Sigmoid colon (tissue), 7 donors: Measurements from ENCODE around the gene CCDC146. TPM values are rescaled to one million over a fixed set of nuclear protein-coding genes. Genes with fewer than 3 reads are reported as not detected.

ENCODE experiments used
- DNase-seq: peaks from one replicate; pipeline ENCODE4 v3.0.0-alpha.2; 2019
- H3K27ac ChIP-seq, 4 donors: fragments of 200-600 bp; sonication (generic); one replicate each; pipeline ENCODE4 v1.5.1; 2016 to 2019; ENCODE audit warnings: mild to moderate bottlenecking in 1 of 4
- H3K27me3 ChIP-seq, 3 donors: fragments of 200-600 bp; sonication (generic); one replicate each; pipeline ENCODE4 v1.5.1; 2019; ENCODE audit warnings: mild to moderate bottlenecking in 1 of 3
- H3K36me3 ChIP-seq, 4 donors: fragments of 200-600 bp; sonication (generic); one replicate each; pipeline ENCODE4 v1.5.1; 2016 to 2019
- H3K4me1 ChIP-seq, 4 donors: fragments of 200-600 bp; sonication (generic); one replicate each; pipeline ENCODE4 v1.5.1; 2017 to 2019
- H3K4me3 ChIP-seq, 4 donors: fragments of 200-600 bp; sonication (generic); one replicate each; pipeline ENCODE4 v1.5.1; 2017 to 2019; ENCODE audit warnings: mild to moderate bottlenecking in 2 of 4, moderate library complexity in 1 of 4
- H3K9me3 ChIP-seq, 4 donors: fragments of 200-600 bp in 3 of 4; sonication (generic) in 3 of 4; one replicate each; pipeline versions ENCODE4 v1.5.1 to v1.6.1; 2013 to 2019
- CTCF ChIP-seq, 4 experiments: fragments of 450-650 bp in 3 of 4; fragments of 200-600 bp in 1 of 4; IDR thresholded peaks; one replicate each; pipeline ENCODE4 v1.5.1; 2016 to 2019; ENCODE audit warnings: antibody characterized with exemption in 4 of 4, mild to moderate bottlenecking in 3 of 4, moderate library complexity in 2 of 4
- EP300 ChIP-seq, 4 donors: sonication (generic); formaldehyde crosslinking; IDR thresholded peaks; one replicate each; pipeline ENCODE4 v1.6.1; 2017; ENCODE audit warnings: antibody characterized with exemption in 4 of 4
- POLR2A ChIP-seq, 2 donors: fragments of 450-650 bp; IDR thresholded peaks; one replicate each; pipeline ENCODE4 v1.6.1; 2016; ENCODE audit warnings: antibody characterized with exemption in 2 of 2, mild to moderate bottlenecking in 2 of 2, moderate library complexity in 2 of 2
- POLR2AphosphoS5 ChIP-seq, 4 donors: sonication (generic); formaldehyde crosslinking; IDR thresholded peaks; one replicate each; pipeline ENCODE4 v1.6.1; 2017; ENCODE audit warnings: antibody characterized with exemption in 4 of 4
- WGBS, 2 donors: extraction: QIAGEN DNeasy Blood & Tissue Kit; methylation state at CpG; one replicate each; pipeline ENCODE4 v1.1.7; 2013; 5-methylcytosine and 5-hydroxymethylcytosine counted together
- intact Hi-C: fragments of 100-400 bp; cut with DNase I; formaldehyde crosslinking; loops from one replicate; pipeline ENCODE4 v1.15.1; 2023
- polyA plus RNA-seq, 3 donors: library from polyadenylated mRNA; stranded (reverse); fragments of 200-250 nt; gene quantifications; one replicate each; pipeline ENCODE4 v1.2.3, GENCODE V29; 2013
- total RNA-seq, 4 donors: library from RNA; depleted of rRNA; stranded (reverse); fragments of >200 nt; gene quantifications; one replicate each; pipeline ENCODE4 v1.1.0, GENCODE V29; 2016
- donor health status: healthy with polysubstance abuse.
- donor health status: Bipolar disorder and iron deficiency.
- donor health status: healthy.

CCDC146 gene
- total and polyA plus RNA-seq, 7 donors: 2.3 to 45.7 (median 18.4) TPM

GRCh38 chr7:77258593-77258992, 136.2 kb downstream of the CCDC146 start:
- Histone ChIP-seq H3K27me3 (no peaks in the 10 kb centered on the region), H3K27ac (peak overlapping the region in 1 of 4 donors; percentile 41), H3K4me3 (no peak overlapping the region), H3K9me3 (no peaks in the 10 kb centered on the region), H3K36me3 (no peaks in the 10 kb centered on the region), H3K4me1 (peaks cover 0 to 22% (median 15%) of the 10 kb centered on the region in 4 donors)
- TF ChIP-seq POLR2AphosphoS5 (IDR thresholded peaks at IDR 0.05): no peak
- TF ChIP-seq EP300 (IDR thresholded peaks at IDR 0.05): no peak
- TF ChIP-seq CTCF (IDR thresholded peaks at IDR 0.05): no peak
- TF ChIP-seq POLR2A (IDR thresholded peaks at IDR 0.05): no peak
- intact Hi-C loops: no loop called here
- no peak for DNase-seq
- WGBS, 2 donors: 91 to 94% methylated on average over 6 of the region's 6 CpGs

GRCh38 chr7:77262316-77262715, 139.9 kb downstream of the CCDC146 start:
- intact Hi-C loops: no loop called here
- Histone ChIP-seq H3K4me3 (no peak overlapping the region), H3K4me1 (peaks cover 0 to 16% (median 13%) of the 10 kb centered on the region in 4 donors), H3K27me3 (no peaks in the 10 kb centered on the region), H3K9me3 (no peaks in the 10 kb centered on the region), H3K27ac (no peak overlapping the region), H3K36me3 (peaks cover 0 to 3% (median 1%) of the 10 kb centered on the region in 4 donors)
- no peak for DNase-seq
- WGBS, 2 donors: 95 to 97% methylated on average over 4 of the region's 4 CpGs
- TF ChIP-seq POLR2A (IDR thresholded peaks at IDR 0.05): no peak
- TF ChIP-seq POLR2AphosphoS5 (IDR thresholded peaks at IDR 0.05): no peak
- TF ChIP-seq EP300 (IDR thresholded peaks at IDR 0.05): no peak
- TF ChIP-seq CTCF (IDR thresholded peaks at IDR 0.05): no peak

- no peak overlapping the region for H3K4me3 ChIP-seq
- H3K27ac ChIP-seq: no peak overlapping the region
- no peak for DNase-seq
- no peaks in the 10 kb centered on the region for H3K9me3 ChIP-seq
- peaks cover 0 to 15% (median 8%) of the 10 kb centered on the region in 4 donors for H3K4me1 ChIP-seq
- peaks cover 0 to 3% (median 1%) of the 10 kb centered on the region in 4 donors for H3K36me3 ChIP-seq
- TF ChIP-seq EP300 (IDR thresholded peaks at IDR 0.05): no peak
- TF ChIP-seq POLR2A (IDR thresholded peaks at IDR 0.05): no peak
- TF ChIP-seq POLR2AphosphoS5 (IDR thresholded peaks at IDR 0.05): no peak
- TF ChIP-seq CTCF (IDR thresholded peaks at IDR 0.05): no peak
- 73 to 82% methylated on average over 4 of the region's 4 CpGs for WGBS, 2 donors
- intact Hi-C loops: no loop called here
- no peaks in the 10 kb centered on the region for H3K27me3 ChIP-seq
These were observed 143.3 kb downstream of the CCDC146 start for GRCh38 chr7:77265666-77266065.

GRCh38 chr7:77266291-77266794, 143.9 kb downstream of the CCDC146 start:
- TF ChIP-seq POLR2A (IDR thresholded peaks at IDR 0.05): no peak
- TF ChIP-seq CTCF (IDR thresholded peaks at IDR 0.05): no peak
- TF ChIP-seq EP300 (IDR thresholded peaks at IDR 0.05): no peak
- no peak for TF ChIP-seq POLR2AphosphoS5 (IDR thresholded peaks at IDR 0.05)
- no peaks in the 10 kb centered on the region for H3K9me3 ChIP-seq
- no peak overlapping the region for H3K4me3 ChIP-seq
- H3K4me1 ChIP-seq: peaks cover 0 to 15% (median 8%) of the 10 kb centered on the region in 4 donors
- no peaks in the 10 kb centered on the region for H3K27me3 ChIP-seq
- peaks cover 0 to 3% (median 1%) of the 10 kb centered on the region in 4 donors for H3K36me3 ChIP-seq
- H3K27ac ChIP-seq: no peak overlapping the region
- no peak for DNase-seq
- intact Hi-C loops: no loop called here
- 88% methylated on average over 2 of the region's 2 CpGs for WGBS, 2 donors
